Measurements from ENCODE around the gene SHPK.

Gene SHPK

GRCh38 chr17:3667366-3668278, 31.6 kb upstream of the SHPK start (continued):
- no peak for TF ChIP-seq ZNF202 (tag by site-specific recombination; IDR thresholded peaks at IDR 0.05; ENCODE audit: borderline replicate concordance)
- TF ChIP-seq ZBTB7A (tag by site-specific recombination; IDR thresholded peaks at IDR 0.05; ENCODE audit: low read depth) = no peak
- TF ChIP-seq ZSCAN23 (tag by site-specific recombination; IDR thresholded peaks at IDR 0.05) = no peak
- TF ChIP-seq, protein P1, sequence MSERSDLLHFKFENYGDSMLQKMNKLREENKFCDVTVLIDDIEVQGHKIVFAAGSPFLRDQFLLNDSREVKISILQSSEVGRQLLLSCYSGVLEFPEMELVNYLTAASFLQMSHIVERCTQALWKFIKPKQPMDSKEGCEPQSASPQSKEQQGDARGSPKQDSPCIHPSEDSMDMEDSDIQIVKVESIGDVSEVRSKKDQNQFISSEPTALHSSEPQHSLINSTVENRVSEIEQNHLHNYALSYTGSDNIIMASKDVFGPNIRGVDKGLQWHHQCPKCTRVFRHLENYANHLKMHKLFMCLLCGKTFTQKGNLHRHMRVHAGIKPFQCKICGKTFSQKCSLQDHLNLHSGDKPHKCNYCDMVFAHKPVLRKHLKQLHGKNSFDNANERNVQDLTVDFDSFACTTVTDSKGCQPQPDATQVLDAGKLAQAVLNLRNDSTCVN (tag by site-specific recombination; optimal IDR thresholded peaks at IDR 0.05) = no peak
- no peak for TF ChIP-seq ZNF404 (tag by site-specific recombination; IDR thresholded peaks at IDR 0.05)
- TF ChIP-seq ZBTB10 (tag by site-specific recombination; IDR thresholded peaks at IDR 0.05) = no peak
- TF ChIP-seq GLI2 (tag by site-specific recombination; IDR thresholded peaks at IDR 0.05; ENCODE audit: borderline replicate concordance, low read depth) = no peak
- TF ChIP-seq SETDB1 (IDR thresholded peaks at IDR 0.05; ENCODE audit: insufficient read length, low read length) = no peak
- no peak for TF ChIP-seq ZSCAN30 (tag by site-specific recombination; IDR thresholded peaks at IDR 0.05)
- TF ChIP-seq ZFP3 (tag by site-specific recombination; IDR thresholded peaks at IDR 0.05; ENCODE audit: low read depth) = no peak
- no peak for TF ChIP-seq ZNF521 (tag by site-specific recombination; IDR thresholded peaks at IDR 0.05)
- no peak for TF ChIP-seq ZNF529 (tag by site-specific recombination; IDR thresholded peaks at IDR 0.05; ENCODE audit: insufficient replicate concordance)
- TF ChIP-seq MEIS1 (CRISPR knock-in tag; IDR thresholded peaks at IDR 0.05; ENCODE audit: borderline replicate concordance) = no peak
- TF ChIP-seq KLF8 (tag by site-specific recombination; IDR thresholded peaks at IDR 0.05) = peak; percentile 78; the same call in 1 of the 2 replicates
- no peak for TF ChIP-seq ZNF274 (IDR thresholded peaks at IDR 0.05; ENCODE audit: low read length)
- TF ChIP-seq ZNF274 (tag by site-specific recombination; IDR thresholded peaks at IDR 0.05; ENCODE audit: borderline replicate concordance) = no peak
- TF ChIP-seq GLI4 (tag by site-specific recombination; IDR thresholded peaks at IDR 0.05) = 0 out of 2 replicates have a peak, but pooled peaks have one; percentile 37
- 0 out of 2 replicates have a peak, but pooled peaks have one; percentile 81 for TF ChIP-seq ZBTB48 (tag by site-specific recombination; IDR thresholded peaks at IDR 0.05)
- TF ChIP-seq ZNF148 (tag by site-specific recombination; IDR thresholded peaks at IDR 0.05; ENCODE audit: borderline replicate concordance) = no peak
- TF ChIP-seq ZBTB20 (tag by site-specific recombination; IDR thresholded peaks at IDR 0.05) = peak; percentile 88
- TF ChIP-seq, protein P2, sequence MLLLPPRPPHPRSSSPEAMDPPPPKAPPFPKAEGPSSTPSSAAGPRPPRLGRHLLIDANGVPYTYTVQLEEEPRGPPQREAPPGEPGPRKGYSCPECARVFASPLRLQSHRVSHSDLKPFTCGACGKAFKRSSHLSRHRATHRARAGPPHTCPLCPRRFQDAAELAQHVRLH (tag by site-specific recombination; IDR thresholded peaks at IDR 0.05) = no peak
- TF ChIP-seq ZNF140 (tag by site-specific recombination; IDR thresholded peaks at IDR 0.05) = no peak
- TF ChIP-seq ZNF157 (tag by site-specific recombination; IDR thresholded peaks at IDR 0.05) = no peak
- no peak for TF ChIP-seq ZNF266 (tag by site-specific recombination; IDR thresholded peaks at IDR 0.05; ENCODE audit: low read depth)
- TF ChIP-seq ZNF175 (tag by site-specific recombination; IDR thresholded peaks at IDR 0.05) = no peak
- no peak for TF ChIP-seq YY1 (tag by site-specific recombination; IDR thresholded peaks at IDR 0.05)
- no peak for TF ChIP-seq ZNF416 (tag by site-specific recombination; IDR thresholded peaks at IDR 0.05)
- peak; percentile 64; the same call in 1 of the 2 replicates for TF ChIP-seq ZNF629 (tag by site-specific recombination; IDR thresholded peaks at IDR 0.05)
- no peak for TF ChIP-seq ZNF558 (tag by site-specific recombination; IDR thresholded peaks at IDR 0.05)
- TF ChIP-seq ZNF426 (tag by site-specific recombination; IDR thresholded peaks at IDR 0.05) = no peak
- TF ChIP-seq ZNF560 (tag by site-specific recombination; IDR thresholded peaks at IDR 0.05; ENCODE audit: borderline replicate concordance) = no peak

Measured in HEK293 (cell line).